ENCODE results near the gene NTNG1. TPM values are rescaled to one million over a fixed set of nuclear protein-coding genes. Genes with fewer than 3 reads are reported as not detected.
A peak's percentile ranks its signal among the peaks of the same experiment; 100 is the strongest.

Gene NTNG1
- total RNA-seq, 6 experiments from 2014 or later = not detected

GRCh38 chr1:107135463-107135862 is 5.4 kb upstream of the NTNG1 start:
- H3K4me3 ChIP-seq = no peak overlapping the region
- H3K36me3 ChIP-seq = no peaks in the 10 kb centered on the region
- WGBS (ENCODE audit: insufficient coverage, low coverage, low lambda C conversion rate, missing lambda C conversion rate) = 0% methylated on average over 3 of the region's 3 CpGs
- intact Hi-C loops (cut with DNase I) = no loop called here
- H3K27ac ChIP-seq = no peak overlapping the region
- peaks cover 0 to 8% of the 10 kb centered on the region in 2 donors for H3K27me3 ChIP-seq
- no peak for TF ChIP-seq POLR2A (IDR thresholded peaks at IDR 0.05)
- no peak for TF ChIP-seq CTCF (IDR thresholded peaks at IDR 0.05)
- H3K9me3 ChIP-seq = no peaks in the 10 kb centered on the region
- ATAC-seq (no peak), DNase-seq (peak in 1 of 3 donors; percentile 15)
- peaks cover 0 to 7% (median 3%) of the 10 kb centered on the region in 4 donors for H3K4me1 ChIP-seq

- no peaks in the 10 kb centered on the region for H3K36me3 ChIP-seq
- intact Hi-C loops (cut with DNase I) = no loop called here
- no peaks in the 10 kb centered on the region for H3K9me3 ChIP-seq
- ATAC-seq (no peak), DNase-seq (no peak)
- no peak overlapping the region for H3K27ac ChIP-seq
- H3K27me3 ChIP-seq = peaks cover 0 to 17% of the 10 kb centered on the region in 2 donors
- H3K4me1 ChIP-seq = peaks cover 0 to 21% (median 4%) of the 10 kb centered on the region in 4 donors
- TF ChIP-seq CTCF (IDR thresholded peaks at IDR 0.05) (no peak), POLR2A (IDR thresholded peaks at IDR 0.05) (no peak)
- no peak overlapping the region for H3K4me3 ChIP-seq
These were observed 2.7 kb upstream of the NTNG1 start for GRCh38 chr1:107138166-107138565.

DNA sequence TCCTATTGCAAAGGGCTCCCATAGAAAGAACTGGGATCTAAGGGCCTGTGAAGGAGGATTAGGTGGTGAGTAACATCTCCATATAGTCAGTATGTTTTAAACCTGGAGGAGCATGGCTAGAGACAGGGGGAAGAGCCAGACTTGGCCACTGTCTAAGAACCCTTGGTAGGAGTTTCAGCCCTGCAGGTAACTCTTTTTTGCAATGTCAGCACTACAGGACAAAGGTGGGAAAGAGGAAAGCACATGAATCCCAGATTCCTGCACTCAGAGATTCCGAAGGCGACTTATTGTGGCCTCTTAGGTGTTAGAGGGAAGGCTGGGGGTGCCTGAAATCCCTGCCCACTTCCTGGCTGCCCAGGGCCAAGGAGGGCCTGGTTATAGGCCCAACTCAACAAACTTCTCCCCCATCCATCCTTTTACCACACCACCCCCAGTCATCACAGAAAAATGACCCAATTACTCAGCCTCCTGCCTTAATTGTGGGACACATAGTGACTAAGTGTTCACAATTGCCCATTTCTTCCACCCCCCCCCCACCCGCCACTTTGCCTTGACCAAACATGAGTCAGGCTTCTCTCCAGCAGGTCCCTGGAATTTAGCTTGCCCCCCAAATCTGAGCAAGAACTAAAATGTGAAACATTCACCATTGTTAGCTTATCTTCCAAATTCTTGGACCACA is 1.9 kb upstream of the NTNG1 start:
- H3K9me3 ChIP-seq = no peaks in the 10 kb centered on the region
- H3K36me3 ChIP-seq = no peaks in the 10 kb centered on the region
- intact Hi-C loops (cut with DNase I) = no loop called here
- H3K27ac ChIP-seq = no peak overlapping the region
- no peak for TF ChIP-seq CTCF (IDR thresholded peaks at IDR 0.05)
- TF ChIP-seq POLR2A (IDR thresholded peaks at IDR 0.05) = no peak
- H3K4me3 ChIP-seq = no peak overlapping the region
- H3K4me1 ChIP-seq = peaks cover 0 to 21% (median 4%) of the 10 kb centered on the region in 4 donors
- WGBS (ENCODE audit: insufficient coverage, low coverage, low lambda C conversion rate, missing lambda C conversion rate) = 73% methylated on average over 2 of the region's 3 CpGs
- DNase-seq (no peak), ATAC-seq (no peak)
- H3K27me3 ChIP-seq = peaks cover 0 to 19% of the 10 kb centered on the region in 2 donors

GRCh38 chr1:107139833-107140702 is 771 bp upstream of the NTNG1 start:
- DNase-seq (peak in 1 of 3 donors; percentile 21), ATAC-seq (peak; percentile 18 to 52 (median 42))
- intact Hi-C loops (cut with DNase I) = no loop called here
- Histone ChIP-seq H3K27ac (no peak overlapping the region), H3K36me3 (no peaks in the 10 kb centered on the region), H3K4me3 (peak overlapping the region in 1 of 3 donors; percentile 41), H3K4me1 (peaks cover 0 to 21% (median 4%) of the 10 kb centered on the region in 4 donors), H3K27me3 (peaks cover 0 to 21% of the 10 kb centered on the region in 2 donors), H3K9me3 (no peaks in the 10 kb centered on the region)
- WGBS (ENCODE audit: insufficient coverage, low coverage, low lambda C conversion rate, missing lambda C conversion rate) = under 1% methylated on average over 35 of the region's 53 CpGs
- TF ChIP-seq CTCF (IDR thresholded peaks at IDR 0.05) (no peak), POLR2A (IDR thresholded peaks at IDR 0.05) (no peak)

Data from right lobe of liver (tissue), 6 donors.